Adrenal gland (tissue), 12 donors: Measurements from ENCODE around the gene ADAMTS16. TPM values are rescaled to one million over a fixed set of nuclear protein-coding genes. Genes with fewer than 3 reads are reported as not detected.

ENCODE experiments used
- DNase-seq, 7 donors: peaks; one replicate each; pipeline ENCODE4 v3.0.0-alpha.2; 2019 to 2020
- H3K27ac ChIP-seq, 5 donors: fragments of 200-600 bp; sonication (generic) in 4 of 5; 1 replicate in 3 of 5; 2 replicates in 2 of 5; pipeline versions ENCODE4 v1.5.1 to v1.8.0; 2016 to 2020; ENCODE audit warnings: mild to moderate bottlenecking in 1 of 5
- H3K27me3 ChIP-seq: fragments of 200-600 bp; 2 replicates; pipeline ENCODE4 v1.8.0; 2021
- H3K36me3 ChIP-seq, 2 donors: fragments of 200-600 bp; replicated peaks in 1 of 2; 1 replicate in 1 of 2; 2 replicates in 1 of 2; pipeline versions ENCODE4 v1.5.1 to v1.8.0; 2018 to 2022
- H3K4me1 ChIP-seq, 2 donors: fragments of 200-600 bp; replicated peaks in 1 of 2; 1 replicate in 1 of 2; 2 replicates in 1 of 2; pipeline versions ENCODE4 v1.5.1 to v1.8.0; 2018 to 2021
- H3K4me3 ChIP-seq, 4 donors: fragments of 200-600 bp; sonication (generic) in 3 of 4; one replicate each; pipeline ENCODE4 v1.5.1; 2016 to 2018
- H3K9me3 ChIP-seq, 3 donors: fragments of 200-600 bp; sonication (generic) in 1 of 3; replicated peaks in 1 of 3; 1 replicate in 2 of 3; 2 replicates in 1 of 3; pipeline versions ENCODE4 v1.5.1 to v1.8.0; 2016 to 2021
- CTCF ChIP-seq, 6 experiments: fragments of 450-650 bp in 4 of 6; fragments of 200-600 bp in 2 of 6; sonication (generic) in 1 of 6; IDR thresholded peaks; 1 replicate in 5 of 6; 2 replicates in 1 of 6; pipeline versions ENCODE4 v1.5.1 to v1.8.0; 2016 to 2021; ENCODE audit warnings: antibody characterized with exemption in 6 of 6, mild to moderate bottlenecking in 2 of 6, moderate library complexity in 1 of 6
- POLR2A ChIP-seq, 2 donors: fragments of 450-650 bp; IDR thresholded peaks; one replicate each; pipeline ENCODE4 v1.6.1; 2017; ENCODE audit warnings: antibody characterized with exemption in 2 of 2, mild to moderate bottlenecking in 2 of 2, moderate library complexity in 1 of 2
- WGBS, 4 donors: extraction: QIAGEN DNeasy Blood & Tissue Kit in 2 of 4; methylation state at CpG; one replicate each; pipeline versions ENCODE4 v1.1.5 to v1.1.7; 2013 to 2017; 5-methylcytosine and 5-hydroxymethylcytosine counted together
- intact Hi-C, 2 donors: fragments of 100-400 bp; cut with DNase I; formaldehyde crosslinking; loops; one replicate each; pipeline versions ENCODE4 v1.14.1 to v1.15.0; 2022 to 2023
- polyA plus RNA-seq, 3 donors: library from polyadenylated mRNA; stranded (reverse); fragments of 200-250 nt in 2 of 3; fragments of 350-450 nt in 1 of 3; fragmentation: Illumina TruSeq in 1 of 3; extraction: RNeasy Lipid Tissue Mini Kit (QIAGEN cat#74804) in 1 of 3; gene quantifications; one replicate each; pipeline ENCODE4 v1.2.3, GENCODE V29; 2013 to 2014
- small RNA-seq, 2 donors: library from RNA; depleted of rRNA; stranded (forward); fragments of <200 nt; gene quantifications; one replicate each; pipeline ENCODE3, GENCODE V24; 2016
- total RNA-seq, 9 donors: library from RNA; depleted of rRNA in 4 of 9; stranded (reverse); fragments of >200 nt in 4 of 9; fragments of 120-200 nt in 1 of 9; fragmentation: NEBNext Ultra II Directional in 1 of 9; extraction: Animal tissue kit (Norgen Biotek cat#: 25700) in 1 of 9; gene quantifications; one replicate each; pipeline versions ENCODE4 v1.1.0 to v1.2.4, GENCODE V29; 2013 to 2023
- donor health status: healthy with polysubstance abuse.
- donor health status: Bipolar disorder and iron deficiency.
- donor health status: DM: yes; HTN: yes; CAD: no.
- donor health status: DM: no; HTN: no; CAD: no.
- donor health status: DM: no; HTN: no; CAD: no.
- donor health status: DM: yes; HTN: yes; CAD: no.

ADAMTS16 gene
- total and polyA plus RNA-seq, 12 donors: 0.07 to 3.7 (median 0.19) TPM; not detected in 8

DNA sequence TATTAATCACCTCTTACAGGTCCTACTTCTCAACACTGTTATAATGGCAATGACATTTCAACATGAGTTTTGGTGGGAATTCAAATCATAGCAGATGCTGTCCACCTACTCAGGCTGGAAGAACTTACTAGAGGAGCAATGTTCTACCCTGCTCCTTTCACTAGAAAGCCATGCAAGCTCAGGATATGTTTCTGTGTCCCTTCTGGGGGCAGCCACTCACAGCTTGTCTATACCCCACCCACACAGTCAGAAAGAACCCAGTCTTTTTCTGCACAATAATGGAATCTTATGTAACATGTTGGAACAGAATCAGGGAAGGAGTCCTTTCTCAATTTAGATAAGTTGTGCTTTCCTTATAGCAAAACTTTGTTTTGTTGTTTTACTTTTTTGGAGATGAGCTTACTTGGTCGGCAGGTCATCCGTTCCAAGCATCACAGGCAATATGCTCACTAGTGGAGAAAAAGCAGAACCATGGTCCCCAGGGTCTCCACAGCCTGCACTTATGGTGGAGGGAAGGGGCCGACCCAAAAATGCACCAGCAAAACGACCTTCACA, 229.0 kb downstream of the ADAMTS16 start:
- no peaks in the 10 kb centered on the region for H3K9me3 ChIP-seq
- no peaks in the 10 kb centered on the region for H3K27me3 ChIP-seq
- no peaks in the 10 kb centered on the region for H3K4me1 ChIP-seq
- no peak overlapping the region for H3K4me3 ChIP-seq
- intact Hi-C loops: no loop called here
- no peak for DNase-seq
- 71 to 83% (median 77%) methylated on average over 4 of the region's 4 CpGs for WGBS, 4 donors
- H3K27ac ChIP-seq: no peak overlapping the region
- no peaks in the 10 kb centered on the region for H3K36me3 ChIP-seq
- no peak for TF ChIP-seq POLR2A (IDR thresholded peaks at IDR 0.05)
- no peak for TF ChIP-seq CTCF (IDR thresholded peaks at IDR 0.05)

Small RNAs within 50 kb of the gene (small RNA-seq; reads per million reads assigned to genes)
- 0 reads per million in 2 donors for gene RN7SKP73
